Spleen (tissue), 7 donors: ENCODE results near the gene SLC8B1.

Experiments used
- POLR2A ChIP-seq, 3 donors: fragments of 450-650 bp; IDR thresholded peaks; one replicate each; pipeline ENCODE4 v1.5.1; 2017; ENCODE audit warnings: antibody characterized with exemption in 3 of 3, mild to moderate bottlenecking in 1 of 3
- POLR2AphosphoS5 ChIP-seq, 3 donors: sonication (generic); formaldehyde crosslinking; IDR thresholded peaks; one replicate each; pipeline ENCODE4 v1.5.1; 2017; ENCODE audit warnings: antibody characterized with exemption in 3 of 3
- TF ChIP-seq, protein P1 (sequence below), 11 experiments: fragments of 200-600 bp in 7 of 11; fragments of 450-650 bp in 4 of 11; sonication (generic) in 4 of 11; IDR thresholded peaks in 8 of 11; conservative IDR thresholded peaks in 3 of 11; 1 replicate in 7 of 11; 2 replicates in 4 of 11; pipeline versions ENCODE4 v1.4.0 to v1.8.0; 2016 to 2021; ENCODE audit warnings: antibody characterized with exemption in 11 of 11, inconsistent platforms in 4 of 11, mild to moderate bottlenecking in 1 of 11
- donor health status: DM: no; HTN: no; CAD: no; lungs with moderate emphysema.
- donor health status: DM: no; HTN: no; CAD: no.
- donor health status: DM: no; HTN: no; CAD: no.

DNA sequence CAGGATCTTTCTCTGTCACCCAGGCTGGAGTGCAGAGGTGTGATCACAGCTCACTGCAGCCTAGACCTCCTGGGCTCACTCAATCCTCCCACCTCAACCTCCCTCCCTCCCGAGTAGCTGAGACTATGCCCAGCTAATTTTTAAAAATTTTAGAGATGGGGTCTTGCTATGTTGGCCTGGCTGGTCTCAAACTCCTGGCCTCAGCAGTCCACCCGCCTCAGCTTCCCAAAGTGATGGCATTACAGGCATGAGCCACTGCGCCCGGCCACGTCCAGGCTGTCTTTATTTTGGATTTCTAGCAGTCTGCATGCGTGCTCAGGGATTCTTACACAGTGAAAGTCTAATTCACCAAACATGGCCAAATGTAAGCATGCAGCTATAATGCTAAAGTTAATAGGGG lies 17.8 kb downstream of the SLC8B1 start:
- TF ChIP-seq, protein P1, sequence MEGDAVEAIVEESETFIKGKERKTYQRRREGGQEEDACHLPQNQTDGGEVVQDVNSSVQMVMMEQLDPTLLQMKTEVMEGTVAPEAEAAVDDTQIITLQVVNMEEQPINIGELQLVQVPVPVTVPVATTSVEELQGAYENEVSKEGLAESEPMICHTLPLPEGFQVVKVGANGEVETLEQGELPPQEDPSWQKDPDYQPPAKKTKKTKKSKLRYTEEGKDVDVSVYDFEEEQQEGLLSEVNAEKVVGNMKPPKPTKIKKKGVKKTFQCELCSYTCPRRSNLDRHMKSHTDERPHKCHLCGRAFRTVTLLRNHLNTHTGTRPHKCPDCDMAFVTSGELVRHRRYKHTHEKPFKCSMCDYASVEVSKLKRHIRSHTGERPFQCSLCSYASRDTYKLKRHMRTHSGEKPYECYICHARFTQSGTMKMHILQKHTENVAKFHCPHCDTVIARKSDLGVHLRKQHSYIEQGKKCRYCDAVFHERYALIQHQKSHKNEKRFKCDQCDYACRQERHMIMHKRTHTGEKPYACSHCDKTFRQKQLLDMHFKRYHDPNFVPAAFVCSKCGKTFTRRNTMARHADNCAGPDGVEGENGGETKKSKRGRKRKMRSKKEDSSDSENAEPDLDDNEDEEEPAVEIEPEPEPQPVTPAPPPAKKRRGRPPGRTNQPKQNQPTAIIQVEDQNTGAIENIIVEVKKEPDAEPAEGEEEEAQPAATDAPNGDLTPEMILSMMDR (IDR thresholded peaks at IDR 0.05 in 8 of 11, conservative IDR thresholded peaks at IDR 0.05 in 3 of 11): no peak
- TF ChIP-seq POLR2A (IDR thresholded peaks at IDR 0.05) (no peak), POLR2AphosphoS5 (IDR thresholded peaks at IDR 0.05) (no peak)
